ENCODE measurements around the gene MTHFSD.

The MTHFSD gene

DNA sequence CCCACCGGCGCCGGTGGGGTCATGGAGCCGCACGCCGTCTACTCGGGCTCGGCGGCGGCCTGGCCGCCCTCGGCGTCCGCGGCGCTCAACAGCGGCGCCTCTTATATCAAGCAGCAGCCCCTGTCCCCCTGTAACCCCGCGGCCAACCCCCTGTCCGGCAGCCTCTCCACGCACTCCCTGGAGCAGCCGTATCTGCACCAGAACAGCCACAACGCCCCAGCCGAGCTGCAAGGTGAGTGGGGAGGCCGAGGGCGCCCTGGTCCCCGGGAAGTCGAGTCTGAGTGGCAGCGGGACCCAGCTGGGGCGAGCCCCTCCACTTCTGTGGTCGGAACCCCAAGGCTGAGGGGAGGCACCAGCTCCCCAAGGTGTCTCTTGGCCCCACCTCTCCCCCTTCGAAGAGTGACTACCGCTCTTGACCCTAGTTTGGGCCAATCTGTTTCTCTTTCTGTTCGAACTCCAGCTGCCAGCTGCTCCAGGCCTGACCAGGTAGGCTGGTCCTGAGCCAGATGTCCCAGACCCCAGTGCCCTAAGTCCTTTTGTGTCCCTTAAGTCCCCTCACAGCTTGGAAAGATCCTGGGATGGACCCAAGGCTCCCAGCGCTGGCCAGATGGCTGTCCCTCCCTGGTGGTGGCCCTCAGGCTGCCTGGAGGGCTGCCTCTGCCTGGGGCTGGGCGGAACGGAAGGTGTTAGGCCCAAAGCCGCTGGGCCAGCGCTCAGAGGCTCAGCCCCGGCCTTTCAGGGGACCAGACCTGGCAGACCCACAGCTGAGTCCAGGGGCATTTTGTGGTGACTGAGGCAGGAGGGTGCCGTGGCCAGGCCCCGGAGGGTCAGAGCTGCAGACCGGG lies 43.5 kb downstream of the MTHFSD start:
- no peak for DNase-seq

DNA sequence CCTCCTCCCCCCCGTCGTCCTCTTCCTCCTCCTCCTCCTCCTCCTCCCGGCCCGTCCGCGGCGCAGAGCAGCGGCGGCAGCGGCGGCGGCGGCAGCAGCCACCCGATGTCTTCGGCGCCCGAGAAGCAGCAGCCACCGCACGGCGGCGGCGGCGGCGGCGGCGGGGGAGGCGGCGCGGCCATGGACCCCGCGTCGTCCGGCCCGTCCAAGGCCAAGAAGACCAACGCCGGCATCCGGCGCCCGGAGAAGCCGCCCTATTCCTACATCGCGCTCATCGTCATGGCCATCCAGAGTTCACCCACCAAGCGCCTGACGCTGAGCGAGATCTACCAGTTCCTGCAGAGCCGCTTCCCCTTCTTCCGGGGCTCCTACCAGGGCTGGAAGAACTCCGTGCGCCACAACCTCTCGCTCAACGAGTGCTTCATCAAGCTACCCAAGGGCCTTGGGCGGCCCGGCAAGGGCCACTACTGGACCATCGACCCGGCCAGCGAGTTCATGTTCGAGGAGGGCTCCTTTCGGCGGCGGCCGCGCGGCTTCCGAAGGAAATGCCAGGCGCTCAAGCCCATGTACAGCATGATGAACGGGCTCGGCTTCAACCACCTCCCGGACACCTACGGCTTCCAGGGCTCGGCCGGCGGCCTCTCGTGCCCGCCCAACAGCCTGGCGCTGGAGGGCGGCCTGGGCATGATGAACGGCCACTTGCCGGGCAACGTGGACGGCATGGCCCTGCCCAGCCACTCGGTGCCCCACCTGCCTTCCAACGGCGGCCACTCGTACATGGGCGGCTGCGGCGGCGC lies 44.4 kb downstream of the MTHFSD start, which contains the start of gene FOXF1:
FOXF1 (plus strand) TSS at position 63 of the 797 bp plus-strand sequence; CDS start at position 106, 43 bp downstream.
- no peak for DNase-seq

- no peak for DNase-seq
Observed at GRCh38 chr16:86509759-86510464, 45.1 kb downstream of the MTHFSD start.

DNA sequence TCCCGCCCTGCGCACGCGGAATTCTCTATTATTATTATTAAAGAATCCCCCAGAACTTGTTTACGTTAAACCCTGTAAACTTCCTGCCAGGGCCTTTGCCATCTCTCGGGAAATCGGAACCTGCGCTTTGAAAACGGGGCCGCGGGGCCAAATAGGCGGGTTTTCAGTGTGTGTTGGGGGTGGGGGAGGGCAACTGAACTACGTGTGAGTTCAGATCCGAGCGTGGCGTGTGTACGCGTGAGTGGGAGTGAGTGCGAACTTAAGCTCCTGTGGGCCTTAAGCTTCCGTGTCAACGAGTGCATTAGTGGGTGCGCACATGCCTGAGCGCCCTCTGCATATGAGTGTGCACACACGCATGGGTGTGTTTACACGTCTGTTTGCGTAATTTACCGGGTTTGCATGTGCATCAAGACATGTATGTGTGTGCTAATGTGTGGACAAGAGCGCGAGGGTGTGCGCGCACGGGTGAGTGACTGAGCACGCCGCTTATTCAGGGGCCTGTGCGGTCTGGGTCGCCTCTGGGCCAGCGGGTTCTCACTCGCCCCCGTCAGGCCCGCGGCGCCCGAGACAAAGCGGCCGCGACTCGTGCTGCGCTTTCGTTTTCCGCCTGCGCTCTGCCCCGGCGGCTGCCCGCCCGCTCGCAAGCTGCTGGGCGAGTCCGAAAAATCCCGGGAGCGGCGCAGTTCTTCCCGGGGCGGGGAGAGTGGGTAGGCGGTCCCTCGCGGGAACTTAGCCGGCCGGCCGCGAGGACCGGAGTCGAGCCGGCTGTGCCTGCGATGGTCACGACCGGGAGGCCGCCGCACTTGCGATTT lies 45.9 kb downstream of the MTHFSD start:
- no peak for DNase-seq

DNA sequence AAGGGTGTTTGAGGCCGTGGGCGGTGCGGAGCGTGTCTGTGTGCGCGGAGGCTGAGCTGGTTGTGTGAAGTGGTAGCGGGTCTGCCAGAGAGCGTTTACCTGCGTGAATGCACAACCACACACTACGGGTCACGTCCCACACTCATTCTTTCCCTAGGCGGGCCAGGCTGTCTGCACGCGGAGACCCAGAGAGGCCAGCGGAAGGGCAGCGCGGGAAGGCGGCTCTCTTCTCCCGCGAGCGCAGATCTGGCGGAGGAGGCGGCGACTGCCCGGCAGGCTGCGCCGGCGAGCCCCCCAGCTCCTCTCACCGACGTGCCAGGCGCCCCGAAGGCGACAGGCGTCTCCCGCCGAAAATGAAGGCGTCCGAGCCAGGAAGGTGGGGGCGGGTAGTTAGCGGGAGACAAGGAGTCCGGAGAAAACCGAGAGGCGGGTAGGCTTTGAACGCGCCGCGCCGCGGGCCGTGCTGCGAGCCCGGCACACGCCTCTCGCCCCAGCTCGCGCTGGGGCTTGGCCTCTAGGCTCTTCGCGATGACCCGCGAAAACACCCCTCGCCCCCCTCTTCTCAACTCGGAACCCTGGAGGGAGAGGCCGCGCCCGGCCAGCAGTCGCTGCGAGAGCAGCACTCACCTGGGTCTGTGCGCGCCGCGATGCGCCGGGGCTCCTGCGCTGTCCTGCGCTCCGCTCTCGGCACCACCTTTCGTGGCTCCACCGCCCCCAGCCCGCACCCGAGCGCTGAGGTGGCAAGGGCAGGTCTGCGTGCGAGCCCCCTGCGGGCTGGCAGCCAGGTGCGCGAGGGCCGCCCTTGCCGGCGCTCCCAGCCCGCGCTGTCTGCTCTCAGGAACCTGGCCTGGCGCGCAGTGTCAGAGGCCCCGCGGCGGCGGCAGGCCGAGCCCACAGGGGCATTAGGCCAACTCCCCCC lies 46.7 kb downstream of the MTHFSD start:
- no peak for DNase-seq

GRCh38 chr16:86507173-86508027 lies 47.6 kb downstream of the MTHFSD start:
- no peak for DNase-seq

GRCh38 chr16:86505899-86506864 lies 48.9 kb downstream of the MTHFSD start:
- no peak for DNase-seq

DNA sequence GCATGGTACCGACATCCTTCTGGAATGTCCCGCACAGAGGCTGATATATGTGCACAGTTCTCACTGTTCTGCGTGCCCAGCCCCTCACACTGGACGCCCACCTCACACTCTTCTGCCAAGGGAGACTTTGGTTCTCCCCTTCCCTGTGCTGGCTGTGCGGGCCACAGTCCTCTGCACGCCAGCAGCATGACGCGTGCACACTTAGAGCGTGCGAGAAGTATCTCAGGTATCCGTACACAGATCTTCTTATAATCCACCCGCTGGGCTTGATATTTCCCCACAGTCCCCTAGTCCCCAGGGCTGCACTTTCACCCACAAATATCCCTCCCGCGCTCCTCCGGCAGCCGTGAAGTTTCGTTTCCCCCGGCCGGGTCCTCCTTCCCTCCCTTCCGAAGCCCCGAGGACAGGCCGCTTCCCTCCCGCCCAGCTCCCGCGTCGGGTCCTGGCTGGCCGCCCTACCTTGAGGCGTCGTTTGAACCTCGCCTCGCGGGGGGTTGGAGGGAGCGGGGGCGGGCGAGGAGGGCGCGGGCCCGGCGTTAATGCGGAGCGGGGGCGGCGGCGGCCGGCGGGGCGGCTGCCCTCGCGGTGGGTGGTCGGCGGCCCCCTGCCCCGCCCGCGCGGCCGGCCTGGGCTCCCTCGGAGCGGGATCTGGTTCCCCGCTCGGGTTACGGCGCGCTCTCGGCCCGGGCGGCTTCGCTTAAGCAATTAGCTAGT lies 49.7 kb downstream of the MTHFSD start:
- DNase-seq = no peak

- no peak for DNase-seq
Observed at GRCh38 chr16:86504315-86505184, 50.5 kb downstream of the MTHFSD start.

GRCh38 chr16:86503830-86504229 lies 51.2 kb downstream of the MTHFSD start:
- DNase-seq = no peak

DNA sequence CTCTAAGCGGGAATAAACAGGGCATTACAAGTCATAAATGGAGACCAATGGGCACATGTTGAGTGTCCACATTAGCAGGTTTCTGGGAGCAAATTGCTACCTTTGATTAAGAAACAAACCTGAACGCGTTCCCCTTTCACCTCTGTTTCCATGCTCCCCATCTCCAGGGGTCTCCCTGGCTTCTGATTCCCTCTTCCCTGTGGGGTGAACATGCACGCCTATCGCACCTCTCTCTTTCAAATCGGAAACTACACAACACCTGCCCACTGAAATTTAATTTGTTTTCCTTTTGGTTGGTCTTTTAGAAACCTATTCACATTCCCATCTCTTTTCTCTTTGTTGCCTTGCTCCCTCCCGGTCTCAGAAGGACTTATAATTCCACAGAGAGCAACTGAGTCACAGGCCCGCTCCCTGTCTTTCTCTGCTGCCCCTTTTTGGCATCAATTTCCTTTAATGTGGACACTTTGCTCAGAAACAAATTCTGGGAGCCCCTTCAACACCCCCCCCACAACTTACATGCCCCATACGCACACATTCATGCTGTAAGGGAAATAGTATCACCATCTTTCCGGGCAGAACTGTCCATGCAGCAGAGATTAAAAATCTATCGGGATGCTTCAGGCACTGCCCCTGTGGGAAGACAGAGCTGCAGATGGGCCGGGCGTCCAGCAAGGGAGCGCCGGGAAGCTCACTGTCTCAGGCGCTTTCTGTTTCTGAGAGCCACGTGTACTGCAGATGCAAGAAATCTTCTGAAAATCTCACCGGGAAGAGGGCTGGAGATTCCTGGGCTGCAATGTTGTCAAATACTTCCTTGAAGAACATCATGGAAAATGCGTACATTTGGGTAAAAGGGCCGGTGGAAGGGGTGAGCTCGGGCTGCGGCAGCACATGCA lies 51.9 kb downstream of the MTHFSD start:
- DNase-seq = no peak

DNA sequence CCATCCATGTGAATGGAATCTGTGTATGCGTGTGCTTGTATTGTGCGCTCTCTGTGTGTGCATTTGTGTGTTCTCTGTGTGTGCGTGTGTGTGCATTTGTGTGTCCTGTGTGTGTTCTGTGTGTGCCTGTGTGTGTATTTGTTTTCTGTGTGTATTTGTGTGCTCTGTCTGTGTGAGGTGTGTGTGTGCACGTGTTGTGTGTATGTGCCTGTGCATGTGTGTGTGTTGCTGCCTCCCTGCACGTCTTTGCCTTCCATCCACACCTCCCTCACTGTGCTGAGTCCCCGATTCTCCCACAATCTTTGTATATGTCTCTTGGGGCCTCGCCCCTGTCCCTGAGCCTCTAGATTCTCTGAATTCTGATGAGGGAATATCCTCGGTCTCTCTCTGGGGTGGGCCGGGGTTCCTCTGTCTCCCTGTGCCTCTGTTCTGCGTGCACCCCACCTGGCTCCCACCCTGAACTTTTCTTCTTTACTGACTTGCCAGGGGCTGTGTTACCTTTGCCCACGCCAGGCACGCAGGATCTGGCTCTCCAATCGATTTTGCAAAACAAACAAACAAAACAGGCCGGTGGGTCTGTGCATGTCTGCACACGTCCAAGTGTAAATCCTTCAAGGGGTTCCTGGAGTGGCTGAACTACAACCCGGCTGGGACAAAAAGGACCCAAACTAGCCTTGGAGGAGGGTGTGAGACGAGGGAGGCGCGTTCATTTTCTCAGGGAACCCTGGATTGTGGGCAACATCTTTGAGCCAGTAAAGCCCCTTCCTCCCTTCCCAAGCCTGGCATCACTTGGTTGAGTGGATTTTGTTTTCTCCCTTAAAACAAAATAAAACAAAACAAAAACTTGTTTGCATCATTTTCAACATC lies 52.8 kb downstream of the MTHFSD start:
- DNase-seq = no peak

GRCh38 chr16:86500708-86501510 lies 54.1 kb downstream of the MTHFSD start:
- no peak for DNase-seq

Data from AML-193 (cell line).